Effector memory CD4-positive, alpha-beta T cell (primary cell): ENCODE results near the gene GKN2.
"Not testable (repeated sequence)": the region's sequence is repeated elsewhere in the genome, so short reads cannot be mapped to it uniquely, and the experiment has no call there.

Source experiments
- DNase-seq, 3 donors: peaks; one replicate each; pipeline ENCODE4 v3.0.0-alpha.2; 2020
- H3K27ac ChIP-seq: 2 replicates; pipeline ENCODE4 v1.7.0; 2013; ENCODE audit warnings: mild to moderate bottlenecking, low read length, moderate library complexity; ENCODE audit not compliant: insufficient read depth, poor library complexity, severe bottlenecking
- H3K27me3 ChIP-seq: replicated peaks from 2 replicates; pipeline ENCODE4 v1.7.0; 2013; ENCODE audit warnings: mild to moderate bottlenecking, low read length; ENCODE audit not compliant: insufficient read depth, control insufficient read depth, poor library complexity, severe bottlenecking
- H3K36me3 ChIP-seq: 2 replicates; pipeline ENCODE4 v1.7.0; 2013; ENCODE audit warnings: mild to moderate bottlenecking, low read length, moderate library complexity; ENCODE audit not compliant: control insufficient read depth, insufficient read depth
- H3K4me1 ChIP-seq: 2 replicates; pipeline ENCODE4 v1.7.0; 2013; ENCODE audit warnings: low read length, mild to moderate bottlenecking; ENCODE audit not compliant: control insufficient read depth, insufficient read depth, poor library complexity, severe bottlenecking
- H3K4me3 ChIP-seq: 2 replicates; pipeline ENCODE4 v1.7.0; 2013; ENCODE audit warnings: low read length, low read depth, mild to moderate bottlenecking; ENCODE audit not compliant: insufficient read depth, poor library complexity, severe bottlenecking
- H3K9me3 ChIP-seq: 2 replicates; pipeline ENCODE4 v1.7.0; 2013; ENCODE audit warnings: mild to moderate bottlenecking, low read length, moderate library complexity; ENCODE audit not compliant: control insufficient read depth

Gene GKN2

GRCh38 chr2:68901561-68901960 lies 51.1 kb downstream of the GKN2 start:
- Histone ChIP-seq H3K4me3 (no peak overlapping the region), H3K27ac (no peak overlapping the region), H3K4me1 (no peaks in the 10 kb centered on the region), H3K36me3 (no peaks in the 10 kb centered on the region), H3K27me3 (no peaks in the 10 kb centered on the region), H3K9me3 (no peaks in the 10 kb centered on the region)
- DNase-seq, result no peak

- Histone ChIP-seq H3K4me1 (no peaks in the 10 kb centered on the region), H3K9me3 (no peaks in the 10 kb centered on the region), H3K27ac (no peak overlapping the region), H3K27me3 (no peaks in the 10 kb centered on the region), H3K36me3 (no peaks in the 10 kb centered on the region), H3K4me3 (no peak overlapping the region)
- no peak for DNase-seq
Observed at GRCh38 chr2:68901199-68901514, 51.5 kb downstream of the GKN2 start.

GRCh38 chr2:68900496-68901198 lies 52.0 kb downstream of the GKN2 start:
- Histone ChIP-seq H3K36me3 (no peaks in the 10 kb centered on the region), H3K4me1 (no peaks in the 10 kb centered on the region), H3K9me3 (no peaks in the 10 kb centered on the region), H3K27ac (no peak overlapping the region), H3K4me3 (no peak overlapping the region), H3K27me3 (no peaks in the 10 kb centered on the region)
- no peak for DNase-seq

GRCh38 chr2:68895981-68896380 lies 56.7 kb downstream of the GKN2 start:
- not testable (repeated sequence) for H3K4me3 ChIP-seq, H3K27me3 ChIP-seq, H3K36me3 ChIP-seq, DNase-seq, H3K4me1 ChIP-seq, H3K9me3 ChIP-seq, H3K27ac ChIP-seq
